ENCODE results near the gene ADAMTSL3.

The ADAMTSL3 gene

DNA sequence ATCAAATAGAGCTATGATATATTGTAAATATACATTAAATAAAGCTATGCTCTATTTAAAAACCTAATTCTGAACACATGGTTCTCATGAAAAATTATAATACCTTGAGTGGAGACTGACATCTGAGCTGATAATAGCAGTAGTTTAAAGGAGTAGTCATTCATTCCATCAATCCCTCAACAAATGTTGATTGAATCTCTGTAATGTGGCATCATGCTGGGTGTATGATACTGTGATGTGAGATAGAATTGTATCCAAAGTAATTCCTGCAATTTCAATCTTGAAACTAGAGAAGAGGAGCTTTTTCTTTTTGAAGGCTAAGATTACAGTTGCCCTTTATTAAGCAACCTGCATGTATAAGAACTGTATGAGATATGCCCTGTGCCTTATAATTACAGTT is 63.1 kb downstream of the ADAMTSL3 start:
- H3K4me3 ChIP-seq (ENCODE audit: low read length), result no peak overlapping the region

DNA sequence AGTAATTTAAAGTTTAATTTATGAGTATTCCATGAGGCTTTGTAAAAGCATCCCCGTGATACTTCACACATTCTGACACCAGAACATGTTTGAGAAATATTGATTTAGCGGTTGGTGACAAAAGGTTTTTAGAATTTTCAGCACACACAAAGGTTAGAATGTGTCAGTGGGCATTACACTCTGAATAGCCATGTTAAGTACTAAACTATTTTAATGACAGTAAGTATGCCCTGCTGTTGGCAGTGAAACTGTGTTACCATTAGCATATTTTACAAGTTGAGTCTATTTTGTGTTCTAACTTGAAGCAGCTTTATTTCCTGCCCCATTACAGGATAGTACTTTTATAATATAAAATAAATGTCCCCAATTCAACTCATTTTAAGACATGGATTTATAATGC is 66.5 kb downstream of the ADAMTSL3 start:
- H3K9me3 ChIP-seq (ENCODE audit: low read length), result no peaks in the 10 kb centered on the region
- no peaks in the 10 kb centered on the region for H3K36me3 ChIP-seq (ENCODE audit: insufficient read depth, low read length)
- no peak overlapping the region for H3K4me3 ChIP-seq (ENCODE audit: low read length)
- no peaks in the 10 kb centered on the region for H3K27me3 ChIP-seq (ENCODE audit: insufficient read depth, low read length)
- H3K4me1 ChIP-seq (ENCODE audit: insufficient read depth, low read length), result no peaks in the 10 kb centered on the region
- no peak overlapping the region for H2AFZ ChIP-seq (ENCODE audit: low read depth, low read length)

More for the DNA sequence above, 63.1 kb downstream of the ADAMTSL3 start:
- Histone ChIP-seq H2AFZ (ENCODE audit: low read depth, low read length) (no peak overlapping the region), H3K36me3 (ENCODE audit: insufficient read depth, low read length) (no peaks in the 10 kb centered on the region), H3K9me3 (ENCODE audit: low read length) (no peaks in the 10 kb centered on the region), H3K27me3 (ENCODE audit: insufficient read depth, low read length) (no peaks in the 10 kb centered on the region), H3K4me1 (ENCODE audit: insufficient read depth, low read length) (no peaks in the 10 kb centered on the region)

DNA sequence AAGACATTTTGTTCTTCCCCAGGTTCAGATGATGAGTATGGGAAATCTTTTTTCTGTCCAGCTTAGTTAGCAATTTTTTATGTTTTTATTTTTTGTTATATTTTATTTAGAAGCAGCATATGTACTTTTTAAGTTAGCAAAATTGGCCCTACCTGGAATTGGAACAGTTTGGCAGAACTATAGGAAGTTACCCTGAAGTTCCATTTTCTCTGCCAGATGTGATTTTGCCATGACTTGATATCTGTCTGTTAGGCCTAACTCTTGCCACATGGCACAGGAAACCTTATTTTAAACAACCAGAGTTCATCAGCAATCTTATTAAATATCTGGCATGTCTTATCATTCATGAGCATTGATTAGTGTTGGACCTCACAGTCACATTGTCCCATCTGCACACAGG is 67.1 kb downstream of the ADAMTSL3 start:
- Histone ChIP-seq H3K36me3 (ENCODE audit: insufficient read depth, low read length) (no peaks in the 10 kb centered on the region), H3K4me3 (ENCODE audit: low read length) (no peak overlapping the region), H3K9me3 (ENCODE audit: low read length) (no peaks in the 10 kb centered on the region), H3K27me3 (ENCODE audit: insufficient read depth, low read length) (no peaks in the 10 kb centered on the region), H2AFZ (ENCODE audit: low read depth, low read length) (no peak overlapping the region), H3K4me1 (ENCODE audit: insufficient read depth, low read length) (no peaks in the 10 kb centered on the region)

DNA sequence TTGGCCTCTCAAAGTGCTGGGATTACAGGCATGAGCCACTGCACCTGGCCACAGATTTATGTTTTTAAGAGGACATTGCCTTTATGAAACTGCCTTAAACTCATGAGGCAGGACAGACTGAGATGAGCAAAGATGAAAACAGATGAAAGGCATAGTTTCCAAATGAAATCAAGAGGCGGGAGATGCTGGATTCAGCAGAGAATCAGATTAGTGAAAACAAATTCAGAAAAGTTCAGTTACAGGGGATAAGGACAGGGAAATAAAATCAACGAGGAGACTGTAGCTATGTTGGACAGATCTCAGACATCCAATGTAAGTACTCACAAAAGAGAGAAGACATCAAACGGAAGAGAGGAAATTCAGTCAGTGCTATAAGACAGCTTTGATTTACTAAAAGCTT is 68.1 kb downstream of the ADAMTSL3 start:
- Histone ChIP-seq H3K27me3 (ENCODE audit: insufficient read depth, low read length) (no peaks in the 10 kb centered on the region), H3K4me3 (ENCODE audit: low read length) (no peak overlapping the region), H3K4me1 (ENCODE audit: insufficient read depth, low read length) (no peaks in the 10 kb centered on the region), H3K36me3 (ENCODE audit: insufficient read depth, low read length) (no peaks in the 10 kb centered on the region), H2AFZ (ENCODE audit: low read depth, low read length) (no peak overlapping the region), H3K9me3 (ENCODE audit: low read length) (no peaks in the 10 kb centered on the region)

DNA sequence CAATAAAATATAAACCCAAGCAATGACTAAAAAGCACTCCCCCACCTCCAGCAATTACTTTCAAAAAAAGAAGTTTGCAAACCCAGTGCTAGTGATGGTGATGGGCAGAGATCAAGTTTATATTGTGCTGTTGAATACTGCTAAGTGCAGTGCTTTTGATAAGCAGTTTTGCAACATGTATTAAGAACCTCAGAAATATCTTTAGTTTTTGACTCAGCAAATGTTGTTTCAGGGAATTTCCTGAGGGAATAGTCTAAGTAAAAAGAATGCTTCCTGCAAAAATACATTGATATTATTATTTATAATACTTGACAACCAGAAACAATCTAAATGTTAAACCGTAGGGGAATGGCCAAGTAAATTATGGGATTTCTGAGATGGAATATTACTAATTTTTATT is 69.3 kb downstream of the ADAMTSL3 start:
- Histone ChIP-seq H3K4me1 (ENCODE audit: insufficient read depth, low read length) (no peaks in the 10 kb centered on the region), H3K4me3 (ENCODE audit: low read length) (no peak overlapping the region), H3K36me3 (ENCODE audit: insufficient read depth, low read length) (no peaks in the 10 kb centered on the region), H3K27me3 (ENCODE audit: insufficient read depth, low read length) (no peaks in the 10 kb centered on the region), H3K9me3 (ENCODE audit: low read length) (no peaks in the 10 kb centered on the region), H2AFZ (ENCODE audit: low read depth, low read length) (no peak overlapping the region)

DNA sequence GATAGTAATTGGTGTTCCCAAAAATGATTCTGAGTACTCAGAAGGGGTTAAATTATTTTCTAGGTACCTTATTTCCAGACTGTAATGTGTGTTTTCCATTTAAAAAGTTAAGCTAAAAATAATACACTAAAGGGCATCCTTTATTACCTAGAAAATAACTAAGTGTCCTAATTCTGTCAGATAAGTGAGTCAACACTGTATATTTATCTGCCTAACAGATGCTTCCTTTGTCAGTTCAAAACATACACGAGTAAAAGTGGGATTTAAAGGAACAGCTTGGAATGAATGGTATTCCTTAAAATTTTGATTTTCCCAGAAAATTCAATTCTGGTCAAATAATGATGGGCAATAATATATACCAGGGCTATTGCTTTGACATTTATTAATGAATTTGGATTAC is 78.3 kb downstream of the ADAMTSL3 start:
- Histone ChIP-seq H3K9me3 (ENCODE audit: low read length) (no peaks in the 10 kb centered on the region), H3K4me3 (ENCODE audit: low read length) (no peak overlapping the region), H3K36me3 (ENCODE audit: insufficient read depth, low read length) (no peaks in the 10 kb centered on the region), H3K4me1 (ENCODE audit: insufficient read depth, low read length) (no peaks in the 10 kb centered on the region), H2AFZ (ENCODE audit: low read depth, low read length) (no peak overlapping the region), H3K27me3 (ENCODE audit: insufficient read depth, low read length) (no peaks in the 10 kb centered on the region)

DNA sequence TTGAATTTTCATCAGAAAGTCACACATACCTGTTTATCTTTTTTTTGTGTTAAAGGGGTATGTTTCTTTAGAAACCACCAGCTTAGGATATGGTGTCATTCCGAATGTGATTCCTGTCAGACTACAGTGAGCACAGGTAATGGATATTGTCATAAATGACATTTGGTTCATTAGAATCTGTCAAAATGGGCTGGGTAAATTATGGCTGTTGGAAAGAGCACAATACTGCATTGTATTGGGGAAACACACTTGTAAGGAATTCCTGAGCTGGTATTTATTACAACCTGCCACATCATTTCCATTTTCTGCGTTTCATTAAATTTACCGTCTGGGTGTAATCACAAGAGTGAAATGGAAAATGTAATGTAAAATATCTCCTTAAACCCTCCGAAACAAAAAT is 78.8 kb downstream of the ADAMTSL3 start:
- H3K27me3 ChIP-seq (ENCODE audit: insufficient read depth, low read length), result no peaks in the 10 kb centered on the region
- no peaks in the 10 kb centered on the region for H3K9me3 ChIP-seq (ENCODE audit: low read length)
- no peak overlapping the region for H3K4me3 ChIP-seq (ENCODE audit: low read length)
- no peak overlapping the region for H2AFZ ChIP-seq (ENCODE audit: low read depth, low read length)
- H3K36me3 ChIP-seq (ENCODE audit: insufficient read depth, low read length), result no peaks in the 10 kb centered on the region
- no peaks in the 10 kb centered on the region for H3K4me1 ChIP-seq (ENCODE audit: insufficient read depth, low read length)

DNA sequence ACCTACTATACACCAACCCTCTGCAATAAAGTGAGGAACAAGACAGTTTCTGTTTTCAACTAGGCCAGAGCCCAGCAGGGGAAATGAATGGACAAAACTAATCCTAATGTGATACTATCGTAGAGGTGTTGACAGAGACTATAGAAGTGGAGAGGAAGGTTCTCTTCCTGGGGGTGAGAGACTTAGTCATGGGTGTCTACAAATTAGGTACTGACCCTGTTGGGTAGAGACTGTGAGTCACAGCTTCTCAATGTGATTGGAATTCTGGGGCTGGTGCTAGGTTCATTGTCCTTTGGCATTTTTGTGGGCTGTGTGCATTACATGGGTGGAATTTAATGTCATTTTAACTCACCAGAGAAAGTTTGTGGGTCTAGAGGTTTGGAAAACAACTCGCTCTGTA is 79.3 kb downstream of the ADAMTSL3 start:
- H3K4me1 ChIP-seq (ENCODE audit: insufficient read depth, low read length), result no peaks in the 10 kb centered on the region
- H3K27me3 ChIP-seq (ENCODE audit: insufficient read depth, low read length), result no peaks in the 10 kb centered on the region
- no peak overlapping the region for H2AFZ ChIP-seq (ENCODE audit: low read depth, low read length)
- no peaks in the 10 kb centered on the region for H3K9me3 ChIP-seq (ENCODE audit: low read length)
- H3K36me3 ChIP-seq (ENCODE audit: insufficient read depth, low read length), result no peaks in the 10 kb centered on the region
- H3K4me3 ChIP-seq (ENCODE audit: low read length), result no peak overlapping the region

DNA sequence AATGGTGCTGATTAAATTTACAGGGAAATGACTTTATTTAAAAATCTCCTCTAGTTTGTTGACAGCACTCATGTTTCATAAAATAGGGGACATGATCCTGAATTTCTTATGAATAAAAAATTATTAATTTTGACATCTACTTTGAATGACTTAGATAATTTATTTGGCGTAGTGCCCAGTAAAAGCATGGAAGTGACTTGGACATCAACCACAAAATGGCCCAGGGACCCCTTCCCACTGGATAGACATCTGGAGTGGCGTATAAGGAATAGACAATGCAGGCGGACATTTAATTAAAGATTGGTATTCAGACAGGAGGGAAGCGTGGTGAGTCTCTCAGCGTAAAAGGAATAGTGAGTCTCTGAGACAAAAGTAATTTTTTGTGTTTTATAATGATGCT is 79.8 kb downstream of the ADAMTSL3 start:
- Histone ChIP-seq H3K4me1 (ENCODE audit: insufficient read depth, low read length) (no peaks in the 10 kb centered on the region), H3K27me3 (ENCODE audit: insufficient read depth, low read length) (no peaks in the 10 kb centered on the region), H3K9me3 (ENCODE audit: low read length) (no peaks in the 10 kb centered on the region), H3K4me3 (ENCODE audit: low read length) (no peak overlapping the region), H3K36me3 (ENCODE audit: insufficient read depth, low read length) (no peaks in the 10 kb centered on the region), H2AFZ (ENCODE audit: low read depth, low read length) (no peak overlapping the region)

DNA sequence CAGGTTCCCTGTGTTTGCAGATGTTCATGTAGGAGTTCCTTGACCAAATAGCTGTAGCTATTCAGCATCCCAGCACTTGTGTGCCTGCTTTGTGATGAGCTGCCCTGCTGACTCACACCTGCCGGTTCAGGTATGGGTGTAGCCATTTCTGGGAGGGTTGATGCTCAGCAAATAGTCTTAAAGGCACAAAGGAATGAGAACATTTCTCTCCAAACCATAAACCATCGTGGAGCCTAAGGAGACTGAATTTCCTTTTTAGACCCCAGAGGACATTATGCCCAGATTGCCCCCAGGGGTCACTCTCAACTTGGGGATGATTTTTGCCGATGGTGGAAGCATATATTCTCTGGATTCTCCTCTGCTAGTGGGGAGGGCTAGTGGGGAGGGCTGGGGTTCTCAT is 80.6 kb downstream of the ADAMTSL3 start:
- H3K9me3 ChIP-seq (ENCODE audit: low read length), result no peaks in the 10 kb centered on the region
- no peak overlapping the region for H2AFZ ChIP-seq (ENCODE audit: low read depth, low read length)
- H3K27me3 ChIP-seq (ENCODE audit: insufficient read depth, low read length), result no peaks in the 10 kb centered on the region
- H3K4me1 ChIP-seq (ENCODE audit: insufficient read depth, low read length), result no peaks in the 10 kb centered on the region
- H3K36me3 ChIP-seq (ENCODE audit: insufficient read depth, low read length), result no peaks in the 10 kb centered on the region
- H3K4me3 ChIP-seq (ENCODE audit: low read length), result no peak overlapping the region

DNA sequence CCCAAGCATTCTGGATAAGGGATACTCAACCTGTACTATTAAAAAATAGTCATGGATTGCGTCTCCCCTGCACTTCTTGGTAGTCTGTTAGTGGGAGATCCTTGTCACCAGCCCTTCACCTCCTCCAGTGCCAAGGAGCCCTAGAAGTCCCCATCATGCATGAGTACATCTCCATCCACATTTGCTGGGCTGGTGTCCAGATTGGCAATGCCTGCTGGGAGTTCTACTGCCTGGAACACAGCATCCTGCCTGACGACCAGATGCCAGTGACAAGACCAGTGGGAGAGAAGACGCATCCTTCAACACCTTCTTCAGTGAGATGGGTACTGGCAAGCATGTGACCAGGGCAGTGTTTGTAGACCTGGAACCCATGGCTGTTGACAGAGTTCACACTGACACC is 85.7 kb downstream of the ADAMTSL3 start:
- Histone ChIP-seq H3K36me3 (ENCODE audit: insufficient read depth, low read length) (no peaks in the 10 kb centered on the region), H2AFZ (ENCODE audit: low read depth, low read length) (no peak overlapping the region), H3K4me1 (ENCODE audit: insufficient read depth, low read length) (no peaks in the 10 kb centered on the region), H3K27me3 (ENCODE audit: insufficient read depth, low read length) (no peaks in the 10 kb centered on the region), H3K9me3 (ENCODE audit: low read length) (no peaks in the 10 kb centered on the region), H3K4me3 (ENCODE audit: low read length) (no peak overlapping the region)

DNA sequence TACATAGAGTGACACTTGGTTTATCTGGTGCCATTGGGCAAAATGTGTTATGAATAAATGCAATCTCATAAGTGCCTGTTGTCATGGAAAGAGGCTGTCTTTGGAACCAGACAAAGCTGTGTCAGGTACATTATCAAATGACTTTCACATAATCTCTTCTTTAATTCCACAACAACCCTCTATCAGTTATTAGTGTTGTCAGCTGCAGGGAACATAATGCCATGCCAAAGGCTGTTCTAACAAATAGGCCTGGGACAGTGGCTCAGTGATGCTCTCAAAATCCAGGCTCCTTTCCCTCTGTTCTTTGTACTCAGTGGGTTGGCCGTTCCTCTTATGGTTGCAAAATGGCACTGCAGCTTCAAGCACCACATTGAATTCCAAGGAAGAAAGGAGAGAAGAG is 91.8 kb downstream of the ADAMTSL3 start:
- Histone ChIP-seq H2AFZ (ENCODE audit: low read depth, low read length) (no peak overlapping the region), H3K4me1 (ENCODE audit: insufficient read depth, low read length) (no peaks in the 10 kb centered on the region), H3K36me3 (ENCODE audit: insufficient read depth, low read length) (no peaks in the 10 kb centered on the region), H3K9me3 (ENCODE audit: low read length) (no peaks in the 10 kb centered on the region), H3K27me3 (ENCODE audit: insufficient read depth, low read length) (no peaks in the 10 kb centered on the region), H3K4me3 (ENCODE audit: low read length) (no peak overlapping the region)

DNA sequence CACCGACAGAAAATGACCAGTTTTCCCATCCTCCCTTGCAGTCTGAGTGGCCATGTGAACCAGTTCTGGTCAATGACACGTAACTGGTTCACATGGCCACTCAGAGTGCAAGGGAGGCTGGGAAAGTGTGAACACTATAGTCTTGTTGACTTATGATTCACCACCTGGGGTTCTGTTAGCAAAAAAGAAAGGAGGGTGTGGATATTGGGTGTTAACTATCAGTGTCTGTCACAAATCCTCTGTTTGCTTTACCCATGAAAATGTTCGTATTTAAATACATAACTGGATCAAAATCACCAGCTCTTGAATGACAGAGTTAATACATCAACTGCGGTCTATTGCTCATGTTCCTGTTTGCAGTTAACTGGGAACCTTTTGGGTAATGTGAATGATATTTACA is 92.3 kb downstream of the ADAMTSL3 start:
- H3K27me3 ChIP-seq (ENCODE audit: insufficient read depth, low read length), result no peaks in the 10 kb centered on the region
- no peak overlapping the region for H3K4me3 ChIP-seq (ENCODE audit: low read length)
- H3K9me3 ChIP-seq (ENCODE audit: low read length), result no peaks in the 10 kb centered on the region
- H2AFZ ChIP-seq (ENCODE audit: low read depth, low read length), result no peak overlapping the region
- no peaks in the 10 kb centered on the region for H3K36me3 ChIP-seq (ENCODE audit: insufficient read depth, low read length)
- H3K4me1 ChIP-seq (ENCODE audit: insufficient read depth, low read length), result no peaks in the 10 kb centered on the region

DNA sequence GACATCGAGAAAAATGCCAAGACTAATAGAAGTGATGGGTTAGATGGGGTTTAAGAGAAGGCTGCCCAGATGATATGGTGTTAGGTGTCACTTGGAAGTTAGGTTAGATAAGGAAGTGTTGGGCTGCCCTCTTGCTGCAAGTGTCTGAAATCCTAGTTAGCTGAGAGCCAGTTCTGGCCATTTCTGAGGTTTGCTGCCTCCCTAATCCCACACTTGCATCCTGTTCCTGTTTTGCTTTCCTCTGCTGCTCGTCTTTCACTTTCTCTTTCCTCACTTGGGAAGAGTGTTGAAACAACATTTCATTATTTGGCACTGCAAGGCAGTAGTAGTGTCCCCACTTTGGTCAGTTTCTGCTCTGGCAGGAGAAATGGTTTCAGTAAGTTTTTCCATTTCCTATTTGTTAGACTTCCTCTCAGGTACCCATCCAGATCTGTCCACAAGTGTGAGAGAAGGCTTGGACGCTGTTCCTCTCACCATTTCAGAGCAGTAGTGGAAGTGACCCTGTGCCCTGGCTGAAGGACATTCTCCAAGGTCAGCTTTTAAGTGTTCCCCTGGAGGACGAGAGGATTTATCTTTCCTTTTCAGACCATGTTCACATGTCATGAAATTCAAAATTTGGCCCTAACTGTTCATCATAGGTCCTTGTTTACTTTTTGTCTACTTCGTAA is 93.3 kb downstream of the ADAMTSL3 start:
- H3K36me3 ChIP-seq (ENCODE audit: insufficient read depth, low read length), result no peaks in the 10 kb centered on the region
- H3K4me1 ChIP-seq (ENCODE audit: insufficient read depth, low read length), result no peaks in the 10 kb centered on the region
- no peaks in the 10 kb centered on the region for H3K9me3 ChIP-seq (ENCODE audit: low read length)
- H3K27me3 ChIP-seq (ENCODE audit: insufficient read depth, low read length), result no peaks in the 10 kb centered on the region
- no peak overlapping the region for H2AFZ ChIP-seq (ENCODE audit: low read depth, low read length)
- H3K4me3 ChIP-seq (ENCODE audit: low read length), result no peak overlapping the region
